Chondrocyte (in vitro differentiated cells): ENCODE measurements around the gene TMPRSS3. TPM values are rescaled to one million over a fixed set of nuclear protein-coding genes. Genes with fewer than 3 reads are reported as not detected.
"Not testable (repeated sequence)": the region's sequence is repeated elsewhere in the genome, so short reads cannot be mapped to it uniquely, and the experiment has no call there.

Experiments
- DNase-seq: peaks from one replicate; pipeline ENCODE4 v3.0.0; 2021; ENCODE audit warnings: mixed read lengths, low spot score
- H3K27ac Mint-ChIP-seq: one replicate; pipeline ENCODE4 v1.8.0; 2021; ENCODE audit warnings: mild to moderate bottlenecking, moderate library complexity, mixed read lengths; ENCODE audit not compliant: unreplicated experiment
- H3K27me3 Mint-ChIP-seq: 2 replicates; pipeline ENCODE4 v1.8.0; 2021; ENCODE audit warnings: low read depth, mixed read lengths
- H3K36me3 Mint-ChIP-seq: 2 replicates; pipeline ENCODE4 v1.8.0; 2021; ENCODE audit warnings: low read depth, mixed read lengths
- H3K4me1 Mint-ChIP-seq: 2 replicates; pipeline ENCODE4 v1.8.0; 2021; ENCODE audit warnings: low read depth, mild to moderate bottlenecking, mixed read lengths
- H3K4me3 Mint-ChIP-seq: one replicate; pipeline ENCODE4 v1.8.0; 2021; ENCODE audit warnings: mild to moderate bottlenecking, moderate library complexity, mixed read lengths; ENCODE audit not compliant: unreplicated experiment
- H3K9me3 Mint-ChIP-seq: 2 replicates; pipeline ENCODE4 v1.8.0; 2021; ENCODE audit warnings: low read depth, mixed read lengths
- total RNA-seq: library from RNA; stranded (reverse); gene quantifications from 3 replicates; pipeline ENCODE4 v1.2.1, GENCODE V29; 2021
- TF ChIP-seq, protein P1 (sequence below): fragments of 200-600 bp; sonication (generic); IDR thresholded peaks from 2 replicates; pipeline ENCODE4 v1.5.0; 2021; ENCODE audit warnings: antibody characterized with exemption, mild to moderate bottlenecking, moderate library complexity

The TMPRSS3 gene
- total RNA-seq, 1 donor from 2014 or later: not detected

DNA sequence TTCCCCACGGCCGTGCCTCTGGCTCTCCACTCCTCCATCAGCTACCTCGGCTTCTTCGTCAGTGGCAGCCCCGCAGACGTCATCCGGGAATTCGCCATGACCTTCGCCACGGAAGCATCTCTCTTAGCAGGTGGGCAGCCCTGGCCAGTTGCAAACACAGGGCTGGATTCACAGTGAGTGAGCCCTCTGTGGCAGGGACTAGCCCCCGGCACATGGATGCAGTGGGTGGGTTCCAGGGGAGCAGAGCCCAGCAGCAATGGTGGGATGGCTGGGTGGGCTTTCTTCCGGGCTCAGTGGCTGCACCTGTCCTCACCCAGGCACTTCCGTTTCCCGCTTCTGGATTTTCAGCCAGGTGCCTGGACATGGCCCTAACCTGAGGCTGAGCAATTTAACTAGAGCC lies 17.2 kb upstream of the TMPRSS3 start:
- TF ChIP-seq, protein P1, sequence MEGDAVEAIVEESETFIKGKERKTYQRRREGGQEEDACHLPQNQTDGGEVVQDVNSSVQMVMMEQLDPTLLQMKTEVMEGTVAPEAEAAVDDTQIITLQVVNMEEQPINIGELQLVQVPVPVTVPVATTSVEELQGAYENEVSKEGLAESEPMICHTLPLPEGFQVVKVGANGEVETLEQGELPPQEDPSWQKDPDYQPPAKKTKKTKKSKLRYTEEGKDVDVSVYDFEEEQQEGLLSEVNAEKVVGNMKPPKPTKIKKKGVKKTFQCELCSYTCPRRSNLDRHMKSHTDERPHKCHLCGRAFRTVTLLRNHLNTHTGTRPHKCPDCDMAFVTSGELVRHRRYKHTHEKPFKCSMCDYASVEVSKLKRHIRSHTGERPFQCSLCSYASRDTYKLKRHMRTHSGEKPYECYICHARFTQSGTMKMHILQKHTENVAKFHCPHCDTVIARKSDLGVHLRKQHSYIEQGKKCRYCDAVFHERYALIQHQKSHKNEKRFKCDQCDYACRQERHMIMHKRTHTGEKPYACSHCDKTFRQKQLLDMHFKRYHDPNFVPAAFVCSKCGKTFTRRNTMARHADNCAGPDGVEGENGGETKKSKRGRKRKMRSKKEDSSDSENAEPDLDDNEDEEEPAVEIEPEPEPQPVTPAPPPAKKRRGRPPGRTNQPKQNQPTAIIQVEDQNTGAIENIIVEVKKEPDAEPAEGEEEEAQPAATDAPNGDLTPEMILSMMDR: no peak
- no peaks in the 10 kb centered on the region for H3K9me3 Mint-ChIP-seq
- H3K36me3 Mint-ChIP-seq: no peaks in the 10 kb centered on the region
- H3K4me1 Mint-ChIP-seq: peaks cover 8% of the 10 kb centered on the region
- peaks cover 5% of the 10 kb centered on the region for H3K27me3 Mint-ChIP-seq
- no peak overlapping the region for H3K4me3 Mint-ChIP-seq
- no peak overlapping the region for H3K27ac Mint-ChIP-seq
- DNase-seq: no peak

DNA sequence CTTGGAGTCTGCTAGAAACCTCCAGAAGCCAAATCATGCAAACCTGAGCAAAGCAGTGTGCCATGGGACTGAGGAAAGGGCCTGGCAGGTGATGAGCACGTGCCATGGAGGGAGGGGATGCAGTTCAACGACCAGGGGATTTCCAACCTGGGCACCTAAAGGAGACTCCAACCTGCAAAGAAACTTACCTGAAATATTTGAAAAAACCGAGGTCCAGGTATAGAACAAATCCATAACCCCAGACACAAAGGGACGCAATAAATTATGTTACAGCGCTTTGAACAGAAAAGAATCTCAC lies 16.7 kb upstream of the TMPRSS3 start:
- Mint-ChIP-seq H3K4me1 (peaks cover 8% of the 10 kb centered on the region), H3K4me3 (no peak overlapping the region), H3K36me3 (no peaks in the 10 kb centered on the region), H3K27me3 (peaks cover 5% of the 10 kb centered on the region), H3K9me3 (no peaks in the 10 kb centered on the region), H3K27ac (no peak overlapping the region)
- TF ChIP-seq, protein P1: no peak
- DNase-seq: no peak

DNA sequence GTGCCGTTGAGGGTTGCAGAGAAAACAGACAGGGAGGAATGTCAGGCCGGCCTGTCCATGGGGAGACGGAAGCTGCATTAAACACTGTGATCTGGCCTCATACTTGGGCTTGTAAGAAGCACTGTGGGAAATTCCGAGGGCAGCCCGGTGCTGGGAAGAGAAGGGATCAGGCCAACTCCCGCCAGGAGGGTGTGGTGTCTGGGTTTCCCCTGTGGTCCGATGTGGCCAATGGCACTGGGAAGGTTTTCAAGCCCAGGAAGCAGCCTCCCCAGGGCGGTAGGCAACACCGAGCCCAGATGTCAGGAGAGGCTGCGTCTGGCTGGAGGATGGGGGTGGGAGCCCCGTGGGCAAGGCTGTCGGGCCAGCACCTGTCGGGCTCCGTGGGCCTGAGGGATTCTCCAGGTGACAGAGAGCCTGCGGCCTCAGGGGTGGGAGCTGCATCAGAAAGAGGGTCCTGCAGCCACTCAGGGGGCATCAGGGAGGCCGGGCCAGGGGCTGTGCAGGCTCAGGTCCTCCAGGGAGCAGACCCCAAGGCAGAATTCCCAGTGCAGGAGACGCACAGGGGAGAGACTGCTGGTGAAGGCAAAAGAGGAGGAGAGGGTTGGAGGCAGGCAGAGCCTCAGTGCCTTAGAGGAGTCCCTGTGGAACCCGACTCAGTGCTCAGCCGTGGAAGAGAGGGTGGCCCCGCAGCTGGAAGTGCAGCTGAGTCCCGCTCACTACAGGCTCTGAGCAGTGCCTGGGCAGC lies 16.2 kb upstream of the TMPRSS3 start:
- no peak overlapping the region for H3K27ac Mint-ChIP-seq
- DNase-seq: no peak
- H3K4me3 Mint-ChIP-seq: no peak overlapping the region
- H3K9me3 Mint-ChIP-seq: no peaks in the 10 kb centered on the region
- TF ChIP-seq, protein P1: peak; percentile 3
- peaks cover 8% of the 10 kb centered on the region for H3K4me1 Mint-ChIP-seq
- no peaks in the 10 kb centered on the region for H3K36me3 Mint-ChIP-seq
- H3K27me3 Mint-ChIP-seq: peaks cover 2% of the 10 kb centered on the region

DNA sequence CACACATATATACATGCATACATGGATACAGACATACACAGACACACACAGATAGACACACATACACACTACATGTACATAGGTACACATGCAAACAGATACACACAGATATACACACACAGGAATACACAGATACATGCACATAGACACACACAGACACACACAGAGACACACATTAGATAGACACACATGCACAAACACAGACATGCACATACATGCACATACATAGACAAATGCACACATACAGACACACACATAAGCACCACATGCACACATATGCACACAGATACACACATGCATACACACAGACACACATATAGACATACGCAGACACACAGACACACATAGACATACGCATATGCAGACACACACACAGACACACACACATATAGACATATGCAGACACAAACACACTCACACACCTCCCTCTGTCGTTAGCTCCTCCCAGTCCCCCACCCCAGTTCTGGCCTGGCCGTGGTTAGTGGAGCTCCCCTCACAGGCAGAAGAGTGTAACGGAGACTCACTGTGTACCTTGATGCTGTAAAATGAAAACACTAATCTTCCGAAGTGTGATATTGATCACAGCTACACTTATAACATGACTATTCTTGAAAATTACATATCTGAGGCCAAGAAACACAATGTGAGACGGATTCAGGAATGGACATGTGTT lies 15.5 kb upstream of the TMPRSS3 start:
- no peak overlapping the region for H3K4me3 Mint-ChIP-seq
- no peak for DNase-seq
- TF ChIP-seq, protein P1: peak; percentile 33
- no peaks in the 10 kb centered on the region for H3K9me3 Mint-ChIP-seq
- H3K36me3 Mint-ChIP-seq: no peaks in the 10 kb centered on the region
- peaks cover 8% of the 10 kb centered on the region for H3K4me1 Mint-ChIP-seq
- H3K27me3 Mint-ChIP-seq: peaks cover 2% of the 10 kb centered on the region
- no peak overlapping the region for H3K27ac Mint-ChIP-seq

DNA sequence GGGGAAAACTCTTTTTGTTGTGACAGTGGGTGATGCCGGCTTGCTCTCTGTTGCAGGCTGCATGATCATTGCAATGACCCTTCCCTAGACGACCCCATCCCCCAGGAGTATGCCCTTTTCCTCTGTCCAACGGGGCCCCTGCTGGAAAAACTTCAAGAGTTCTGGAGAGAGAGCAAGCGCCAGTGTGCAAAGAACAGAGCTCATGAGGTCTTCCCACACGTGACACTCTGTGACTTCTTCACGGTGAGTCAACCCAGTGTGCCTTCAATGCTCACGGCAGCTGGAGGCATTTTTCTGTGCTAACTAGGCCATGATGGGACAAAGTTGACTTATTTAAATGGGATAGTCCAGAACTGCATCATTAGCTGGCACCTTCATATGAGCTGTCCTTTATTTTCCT lies 13.5 kb upstream of the TMPRSS3 start:
- DNase-seq: no peak
- TF ChIP-seq, protein P1: no peak
- Mint-ChIP-seq H3K36me3 (no peaks in the 10 kb centered on the region), H3K4me3 (no peak overlapping the region), H3K27ac (no peak overlapping the region), H3K9me3 (no peaks in the 10 kb centered on the region), H3K4me1 (no peaks in the 10 kb centered on the region), H3K27me3 (peaks cover 2% of the 10 kb centered on the region)

DNA sequence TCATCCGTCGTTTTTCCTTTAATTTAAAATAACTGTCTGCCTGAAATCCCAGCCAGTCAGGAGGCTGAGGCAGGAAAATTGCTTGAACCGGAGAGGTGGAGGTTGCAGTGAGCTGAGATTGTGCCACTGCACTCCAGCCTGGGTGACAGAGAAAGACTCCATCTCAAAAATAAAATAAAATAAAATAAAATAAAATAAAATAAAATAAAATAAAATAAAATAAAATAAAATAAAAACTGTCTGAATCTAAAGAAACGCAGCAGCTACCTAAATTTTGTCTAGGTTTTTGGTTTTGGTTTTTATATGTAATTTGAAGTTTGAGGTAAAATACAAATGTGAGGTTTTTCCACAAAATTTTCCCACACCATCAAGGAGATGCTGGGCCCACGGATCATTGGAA lies 12.9 kb upstream of the TMPRSS3 start:
- not testable (repeated sequence) for H3K4me3 Mint-ChIP-seq, H3K36me3 Mint-ChIP-seq, H3K27me3 Mint-ChIP-seq, DNase-seq, H3K9me3 Mint-ChIP-seq, H3K4me1 Mint-ChIP-seq, H3K27ac Mint-ChIP-seq
